HG03460 (cell line): ENCODE measurements around the gene SEMA3G.

Experiments
- ATAC-seq: cut with Tn5 transposase; IDR thresholded peaks from one replicate; pipeline ENCODE4 v1.9.1; 2021; ENCODE audit not compliant: unreplicated experiment

Gene SEMA3G

GRCh38 chr3:52396907-52397591 is 47.9 kb downstream of the SEMA3G start:
- no peak for ATAC-seq

GRCh38 chr3:52396011-52396906 is 48.6 kb downstream of the SEMA3G start:
- ATAC-seq, result no peak

- ATAC-seq, result no peak
These were observed 49.4 kb downstream of the SEMA3G start for GRCh38 chr3:52395503-52395865.

DNA sequence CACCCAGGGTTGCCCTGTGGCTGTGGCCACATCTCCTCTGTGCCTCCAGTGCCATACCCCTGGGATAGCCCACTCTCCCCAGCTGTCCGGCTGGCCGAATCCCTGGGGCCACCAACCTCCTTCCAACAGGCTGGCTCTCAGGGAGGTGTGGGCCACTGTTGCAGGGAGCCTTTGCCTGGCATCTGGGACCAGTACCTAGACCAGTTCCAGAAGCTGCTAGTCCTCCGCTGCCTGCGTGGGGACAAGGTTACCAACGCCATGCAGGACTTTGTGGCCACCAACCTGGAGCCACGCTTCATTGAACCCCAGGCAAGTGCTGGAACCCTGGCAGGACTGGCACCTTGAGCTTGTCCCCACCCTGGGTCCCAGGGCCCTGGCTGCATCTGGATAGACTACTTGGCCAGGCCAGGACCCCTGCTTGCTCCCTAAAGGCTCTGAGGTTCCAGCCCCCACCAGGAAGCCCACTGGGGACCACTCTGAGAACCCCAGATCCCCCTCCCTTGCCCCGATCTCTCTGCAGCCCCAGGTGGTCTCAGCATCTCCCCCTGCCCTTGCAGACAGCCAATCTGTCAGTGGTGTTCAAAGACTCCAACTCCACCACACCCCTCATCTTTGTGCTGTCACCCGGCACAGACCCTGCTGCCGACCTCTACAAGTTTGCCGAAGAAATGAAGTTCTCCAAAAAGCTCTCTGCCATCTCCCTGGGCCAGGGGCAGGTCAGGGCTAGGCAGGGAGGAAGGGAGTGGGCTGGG is 50.0 kb downstream of the SEMA3G start:
- no peak for ATAC-seq

DNA sequence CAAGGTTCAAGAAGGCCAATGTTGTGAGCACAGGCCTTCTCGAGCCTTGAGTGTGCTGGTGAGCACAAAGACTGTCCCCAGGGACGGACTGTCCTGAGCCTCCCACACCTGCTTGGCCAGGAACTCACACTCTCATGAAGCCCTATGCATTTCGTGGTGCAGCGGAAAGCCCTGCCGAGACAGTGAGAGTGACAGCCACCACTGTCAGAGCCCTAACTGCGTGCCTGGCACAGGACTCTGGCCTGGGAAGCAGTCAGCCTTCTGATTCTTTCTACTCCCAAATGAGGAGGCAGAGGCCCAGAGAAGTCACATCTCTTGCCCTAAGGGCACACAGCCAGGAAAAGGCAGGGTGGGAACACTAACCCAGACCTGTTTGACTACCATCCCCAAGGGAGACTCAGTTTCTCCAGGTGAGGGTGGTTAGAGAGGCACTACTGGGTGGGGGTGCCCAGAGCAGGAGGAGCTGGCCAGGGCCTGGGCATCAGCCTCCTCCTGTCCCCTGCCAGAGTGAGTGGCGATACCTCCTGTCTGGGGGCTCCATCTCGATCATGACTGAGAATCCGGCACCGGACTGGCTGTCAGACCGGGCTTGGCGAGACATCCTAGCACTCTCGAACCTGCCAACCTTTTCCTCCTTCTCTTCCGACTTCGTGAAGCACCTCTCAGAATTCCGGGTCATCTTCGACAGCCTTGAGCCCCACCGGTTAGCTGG is 50.8 kb downstream of the SEMA3G start:
- no peak for ATAC-seq

DNA sequence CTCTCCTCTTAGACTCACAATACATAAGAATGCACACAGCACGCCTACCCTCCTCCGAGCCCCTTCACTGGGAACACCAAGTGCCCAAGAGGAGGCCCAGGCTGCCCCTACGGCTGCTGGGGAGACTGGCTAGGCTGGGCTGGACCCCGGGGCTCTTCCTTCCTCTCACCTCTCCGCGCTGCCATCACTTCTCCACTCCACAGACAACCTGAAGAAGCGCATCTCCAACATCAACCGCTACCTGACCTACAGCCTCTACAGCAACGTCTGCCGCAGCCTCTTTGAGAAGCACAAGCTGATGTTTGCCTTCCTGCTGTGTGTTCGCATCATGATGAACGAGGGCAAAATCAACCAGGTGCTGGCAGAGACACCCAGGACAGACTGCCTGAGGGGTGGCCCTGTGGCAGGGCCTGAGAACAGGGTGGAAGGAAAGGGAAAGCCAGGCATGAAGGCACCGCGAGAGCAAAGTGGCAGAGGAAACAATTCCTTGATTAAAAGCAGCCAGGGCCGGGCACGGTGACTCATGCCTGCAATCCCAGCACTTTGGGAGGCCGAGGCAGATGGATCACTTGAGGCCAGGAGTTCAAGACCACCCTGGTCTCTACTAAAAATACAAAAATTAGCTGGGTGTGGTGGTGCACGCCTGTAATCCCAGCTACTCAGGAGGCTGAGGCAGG is 51.6 kb downstream of the SEMA3G start:
- no peak for ATAC-seq

DNA sequence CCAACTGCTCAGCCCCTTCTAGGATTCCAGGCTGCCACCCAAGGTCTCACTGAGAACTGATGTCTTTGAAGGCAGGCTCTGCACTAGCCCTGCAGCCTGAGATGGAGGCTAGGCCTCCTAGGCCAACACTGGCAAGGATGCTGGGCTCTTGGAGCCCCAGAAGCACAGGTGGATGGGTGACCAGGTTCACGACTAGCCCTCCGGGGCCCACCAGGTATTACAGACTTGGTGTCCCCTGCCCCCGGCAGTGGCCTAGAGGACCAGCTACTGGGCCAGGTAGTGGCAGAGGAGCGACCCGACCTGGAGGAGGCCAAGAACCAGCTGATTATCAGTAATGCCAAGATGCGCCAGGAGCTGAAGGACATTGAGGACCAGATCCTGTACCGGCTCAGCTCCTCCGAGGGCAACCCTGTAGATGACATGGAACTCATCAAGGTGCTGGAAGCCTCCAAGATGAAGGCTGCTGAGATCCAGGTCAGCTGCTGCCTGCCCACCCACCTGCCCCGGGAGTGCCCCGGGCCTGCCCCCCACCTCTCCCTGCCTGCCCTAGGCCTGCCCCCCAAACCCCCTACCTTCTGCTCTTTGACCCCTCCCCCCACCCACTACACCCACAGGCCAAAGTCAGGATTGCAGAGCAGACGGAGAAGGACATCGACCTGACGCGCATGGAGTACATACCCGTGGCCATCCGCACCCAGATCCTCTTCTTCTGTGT is 52.5 kb downstream of the SEMA3G start:
- ATAC-seq, result no peak

GRCh38 chr3:52391096-52391495 is 53.8 kb downstream of the SEMA3G start:
- ATAC-seq, result no peak

GRCh38 chr3:52388933-52389332 is 56.0 kb downstream of the SEMA3G start:
- no peak for ATAC-seq

DNA sequence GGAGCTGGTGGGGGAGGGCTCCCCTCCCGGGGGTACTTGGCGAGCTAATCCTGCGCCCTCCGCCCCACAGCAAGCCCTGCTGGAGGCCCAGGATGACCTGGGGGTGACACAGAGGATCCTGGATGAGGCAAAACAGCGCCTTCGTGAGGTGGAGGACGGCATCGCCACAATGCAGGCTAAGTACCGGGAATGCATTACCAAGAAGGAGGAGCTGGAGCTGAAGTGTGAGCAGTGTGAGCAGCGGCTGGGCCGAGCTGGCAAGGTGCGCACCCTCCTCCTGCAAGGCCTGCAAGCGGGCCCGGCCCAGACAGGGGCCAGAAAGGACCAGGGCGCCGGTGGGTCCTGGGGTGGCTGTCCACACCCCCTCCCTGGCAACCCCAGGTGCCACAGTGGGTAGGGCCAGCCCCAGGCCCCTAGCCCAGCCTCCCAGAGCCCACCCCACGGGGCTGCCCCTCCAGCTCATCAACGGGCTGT is 56.5 kb downstream of the SEMA3G start:
- ATAC-seq, result no peak

DNA sequence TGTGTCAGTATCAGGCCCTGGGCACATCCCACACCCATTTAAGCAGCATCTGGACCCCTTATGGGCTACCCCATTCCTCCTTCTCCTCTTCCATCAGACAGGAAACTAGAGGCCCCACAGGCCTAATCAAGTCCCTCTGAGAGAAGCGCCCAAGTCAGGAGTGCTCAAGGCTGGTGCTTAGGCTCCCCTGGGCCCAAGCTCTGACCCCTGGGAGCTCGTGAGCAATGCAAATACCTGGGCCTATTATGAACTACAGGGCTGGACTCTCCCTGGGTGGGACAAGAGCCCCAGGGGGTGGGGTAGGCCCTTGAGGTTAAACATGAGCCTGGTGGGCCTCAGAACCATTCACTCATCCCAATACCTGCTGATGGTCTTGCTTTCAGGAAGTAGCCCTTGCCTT is 57.4 kb downstream of the SEMA3G start:
- no peak for ATAC-seq

- no peak for ATAC-seq
These were observed 59.7 kb downstream of the SEMA3G start for GRCh38 chr3:52385157-52385556.

DNA sequence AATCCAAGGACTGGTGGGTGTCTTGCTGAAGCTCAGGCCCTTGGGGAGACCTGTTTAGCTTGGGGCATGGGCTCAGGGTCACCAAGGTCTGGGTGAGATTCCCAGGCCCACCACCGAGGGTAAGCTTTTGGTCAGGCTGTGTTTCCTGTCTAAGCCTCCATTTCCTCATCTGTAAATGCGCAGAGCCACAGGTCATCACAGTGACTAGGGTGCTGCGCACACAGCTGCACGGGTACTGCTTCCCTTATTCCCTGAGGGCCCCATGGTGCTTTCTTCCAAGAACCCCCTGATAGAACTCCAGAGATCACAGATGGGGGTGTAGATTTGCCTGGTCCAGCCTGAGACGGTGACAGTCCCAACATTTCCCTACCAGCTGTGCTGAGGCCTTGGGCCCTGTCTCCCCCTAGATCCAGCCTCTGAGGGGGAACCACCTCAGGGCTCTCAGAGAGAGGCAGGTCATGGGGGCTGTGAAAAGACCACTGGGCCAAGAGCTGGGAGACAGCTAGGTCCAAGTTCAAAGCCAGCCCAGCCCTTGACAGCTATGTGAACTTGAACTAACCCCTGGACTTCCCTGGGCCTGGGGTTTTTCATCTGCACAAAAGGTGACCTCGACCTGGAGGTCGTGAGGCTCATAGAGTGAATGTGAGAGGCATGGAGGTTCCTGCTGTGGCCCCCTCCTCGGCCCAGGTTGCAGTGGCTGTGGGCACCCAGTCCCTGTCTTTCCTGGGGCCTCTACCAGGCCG is 60.7 kb downstream of the SEMA3G start:
- no peak for ATAC-seq

GRCh38 chr3:52383446-52383845 is 61.5 kb downstream of the SEMA3G start:
- no peak for ATAC-seq
